Transverse colon (tissue), 4 donors: ENCODE data around the gene JSRP1. TPM values are rescaled to one million over a fixed set of nuclear protein-coding genes. Genes with fewer than 3 reads are reported as not detected.

Source experiments
- DNase-seq: peaks from one replicate; pipeline ENCODE4 v3.0.0-alpha.2; 2019
- H3K27ac ChIP-seq, 4 donors: fragments of 200-600 bp; sonication (generic); 2 replicates each; pipeline ENCODE4 v1.5.1; 2016 to 2018; ENCODE audit warnings: inconsistent platforms in 4 of 4
- H3K27me3 ChIP-seq: fragments of 200-600 bp; sonication (generic); 2 replicates; pipeline ENCODE4 v1.5.1; 2017; ENCODE audit warnings: inconsistent platforms
- H3K36me3 ChIP-seq, 4 donors: fragments of 200-600 bp; sonication (generic); 2 replicates each; pipeline ENCODE4 v1.5.1; 2017 to 2019; ENCODE audit warnings: inconsistent platforms in 4 of 4
- H3K4me1 ChIP-seq, 4 donors: fragments of 200-600 bp; sonication (generic); 2 replicates each; pipeline ENCODE4 v1.5.1; 2017 to 2020; ENCODE audit warnings: inconsistent platforms in 4 of 4
- H3K4me3 ChIP-seq, 4 donors: fragments of 200-600 bp; sonication (generic); 1 replicate in 1 of 4; 2 replicates in 3 of 4; pipeline versions ENCODE4 v1.5.1 to v1.6.1; 2017 to 2019; ENCODE audit warnings: inconsistent platforms in 4 of 4
- H3K9me3 ChIP-seq, 2 donors: fragments of 200-600 bp; sonication (generic); 2 replicates each; pipeline ENCODE4 v1.5.1; 2017 to 2019; ENCODE audit warnings: inconsistent platforms in 2 of 2
- CTCF ChIP-seq, 5 experiments: fragments of 200-600 bp in 3 of 5; fragments of 450-650 bp in 2 of 5; sonication (generic) in 3 of 5; IDR thresholded peaks; 1 replicate in 2 of 5; 2 replicates in 3 of 5; pipeline ENCODE4 v1.5.1; 2016 to 2017; ENCODE audit warnings: antibody characterized with exemption in 5 of 5, inconsistent platforms in 3 of 5, mild to moderate bottlenecking in 2 of 5, moderate library complexity in 1 of 5
- EP300 ChIP-seq: sonication (generic); formaldehyde crosslinking; IDR thresholded peaks from one replicate; pipeline ENCODE4 v1.6.1; 2017; ENCODE audit warnings: antibody characterized with exemption, low read depth
- POLR2A ChIP-seq: fragments of 450-650 bp; IDR thresholded peaks from one replicate; pipeline ENCODE4 v1.6.1; 2016; ENCODE audit warnings: antibody characterized with exemption, mild to moderate bottlenecking, moderate library complexity
- POLR2AphosphoS5 ChIP-seq, 3 donors: sonication (generic); formaldehyde crosslinking; IDR thresholded peaks; one replicate each; pipeline ENCODE4 v1.6.1; 2016; ENCODE audit warnings: antibody characterized with exemption in 3 of 3
- WGBS, 2 donors: methylation state at CpG; one replicate each; pipeline ENCODE4 v1.1.5; 2018; ENCODE audit warnings: low coverage in 1 of 2; 5-methylcytosine and 5-hydroxymethylcytosine counted together
- in situ Hi-C, 4 donors: fragments of 200-750 bp; cut with MboI; loops; one replicate each; pipeline versions ENCODE4 v1.15.0 to v1.15.1; 2017; ENCODE audit warnings: low sequenced_read_pairs in 3 of 4, low pct_ligation_motif_present in 1 of 4, low pct_unique_long_range_greater_than_20kb in 1 of 4
- intact Hi-C: fragments of 100-400 bp; cut with DNase I; formaldehyde crosslinking; loops from one replicate; pipeline ENCODE4 v1.15.1; 2023; ENCODE audit warnings: low total_unique reads
- total RNA-seq, 4 donors: library from RNA; depleted of rRNA; stranded (reverse); fragments of >200 nt; gene quantifications; one replicate each; pipeline ENCODE4 v1.1.0, GENCODE V29; 2016

The JSRP1 gene
- total RNA-seq, 4 donors from 2014 or later, result 5.6 TPM; not detected in 3

GRCh38 chr19:2291185-2291751 lies 35.1 kb upstream of the JSRP1 start:
- no peaks in the 10 kb centered on the region for H3K9me3 ChIP-seq
- intact Hi-C loops, result no loop called here
- in situ Hi-C loops, result loop anchor here in 2 of 4 donors (25.0 kb wide), 1 partner anchor 96 kb away; no protein-coding TSS in a partner anchor
- peak overlapping the region in 2 of 4 donors; percentile 38 to 46 for H3K4me3 ChIP-seq
- H3K27ac ChIP-seq, result no peak overlapping the region
- no peak for DNase-seq
- H3K27me3 ChIP-seq, result peaks cover 93% of the 10 kb centered on the region
- H3K36me3 ChIP-seq, result no peaks in the 10 kb centered on the region
- H3K4me1 ChIP-seq, result peaks cover 8 to 38% (median 28%) of the 10 kb centered on the region in 4 donors
- TF ChIP-seq CTCF (IDR thresholded peaks at IDR 0.05), result no peak
- TF ChIP-seq EP300, result no peak
- no peak for TF ChIP-seq POLR2A
- TF ChIP-seq POLR2AphosphoS5 (IDR thresholded peaks at IDR 0.05), result no peak
- 9% methylated on average over 50 of the region's 67 CpGs; no CpG with 5 or more reads in 1 of the 2 donors for WGBS, 2 donors

- intact Hi-C loops (no loop called here), in situ Hi-C loops (loop anchor here in 2 of 4 donors (25.0 kb wide), 1 partner anchor 97 kb away; no protein-coding TSS in a partner anchor)
- WGBS, 2 donors, result 7% methylated on average over 80 of the region's 82 CpGs; no CpG with 5 or more reads in 1 of the 2 donors
- Histone ChIP-seq H3K27me3 (peaks cover 86% of the 10 kb centered on the region), H3K36me3 (no peaks in the 10 kb centered on the region), H3K4me1 (peaks cover 8 to 38% (median 28%) of the 10 kb centered on the region in 4 donors), H3K9me3 (no peaks in the 10 kb centered on the region), H3K4me3 (peak overlapping the region in 3 of 4 donors; percentile 11 to 46 (median 38)), H3K27ac (peak overlapping the region; percentile 18 to 65 (median 55))
- TF ChIP-seq EP300, result no peak
- TF ChIP-seq CTCF (IDR thresholded peaks at IDR 0.05), result no peak
- no peak for TF ChIP-seq POLR2A
- no peak for TF ChIP-seq POLR2AphosphoS5 (IDR thresholded peaks at IDR 0.05)
- peak; percentile 37 for DNase-seq
These were observed 34.4 kb upstream of the JSRP1 start for GRCh38 chr19:2290441-2291184.

- intact Hi-C loops (loop anchor here (10.0 kb wide), 1 partner anchor 1895 kb away; the partner anchor contains the start of genes ANKRD24 and SIRT6), in situ Hi-C loops (loop anchor here in 2 of 4 donors (25.0 kb wide), 1 partner anchor 97 kb away; no protein-coding TSS in a partner anchor)
- DNase-seq, result peak; percentile 53
- no peaks in the 10 kb centered on the region for H3K36me3 ChIP-seq
- H3K27ac ChIP-seq, result peak overlapping the region; percentile 18 to 65 (median 55)
- H3K27me3 ChIP-seq, result peaks cover 79% of the 10 kb centered on the region
- H3K4me1 ChIP-seq, result peaks cover 8 to 37% (median 25%) of the 10 kb centered on the region in 4 donors
- TF ChIP-seq POLR2AphosphoS5 (IDR thresholded peaks at IDR 0.05), result no peak
- TF ChIP-seq EP300, result no peak
- TF ChIP-seq CTCF (IDR thresholded peaks at IDR 0.05), result no peak
- TF ChIP-seq POLR2A, result no peak
- 8% methylated on average over 46 of the region's 74 CpGs; no CpG with 5 or more reads in 1 of the 2 donors for WGBS, 2 donors
- no peaks in the 10 kb centered on the region for H3K9me3 ChIP-seq
- peak overlapping the region in 3 of 4 donors; percentile 11 to 46 (median 38) for H3K4me3 ChIP-seq
These were observed 33.7 kb upstream of the JSRP1 start for GRCh38 chr19:2289714-2290435.
